NCI-H1092 (cell line): ENCODE measurements around the gene AGRN.
"Not testable (repeated sequence)": the region's sequence is repeated elsewhere in the genome, so short reads cannot be mapped to it uniquely, and the experiment has no call there.

Experiments used
- DNase-seq: peaks from one replicate; lab custom pipeline; 2025; lab: John Stamatoyannopoulos, UW

The AGRN gene

DNA sequence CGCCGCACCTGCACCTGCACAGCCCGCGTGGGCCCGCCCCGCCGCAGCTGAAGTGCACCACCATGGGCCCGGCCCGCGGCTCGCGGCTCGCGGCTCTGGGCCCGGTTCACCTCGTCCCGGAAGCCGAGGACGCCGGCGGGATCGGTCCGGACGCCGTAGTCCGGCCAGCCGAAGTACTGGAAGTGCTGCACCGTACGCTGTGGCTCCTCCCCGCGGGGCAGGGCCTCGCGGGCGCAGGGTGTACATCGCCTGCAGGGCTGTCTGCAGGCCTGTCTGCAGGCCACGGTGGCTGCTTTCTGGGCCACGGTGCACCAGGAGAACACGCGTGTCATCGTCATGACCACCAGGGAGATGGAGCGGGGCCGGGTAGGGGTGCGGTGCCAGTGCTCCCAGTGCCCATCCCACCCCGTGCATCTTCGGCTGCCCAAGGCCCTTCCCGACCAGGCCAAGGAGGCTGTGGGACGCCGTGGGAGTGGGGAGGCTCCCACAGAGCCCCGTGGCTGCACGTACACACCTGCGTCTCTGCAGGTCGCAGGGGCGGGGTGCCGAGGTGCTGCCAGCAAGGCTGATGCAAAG lies 47.5 kb downstream of the AGRN start:
- DNase-seq = no peak

DNA sequence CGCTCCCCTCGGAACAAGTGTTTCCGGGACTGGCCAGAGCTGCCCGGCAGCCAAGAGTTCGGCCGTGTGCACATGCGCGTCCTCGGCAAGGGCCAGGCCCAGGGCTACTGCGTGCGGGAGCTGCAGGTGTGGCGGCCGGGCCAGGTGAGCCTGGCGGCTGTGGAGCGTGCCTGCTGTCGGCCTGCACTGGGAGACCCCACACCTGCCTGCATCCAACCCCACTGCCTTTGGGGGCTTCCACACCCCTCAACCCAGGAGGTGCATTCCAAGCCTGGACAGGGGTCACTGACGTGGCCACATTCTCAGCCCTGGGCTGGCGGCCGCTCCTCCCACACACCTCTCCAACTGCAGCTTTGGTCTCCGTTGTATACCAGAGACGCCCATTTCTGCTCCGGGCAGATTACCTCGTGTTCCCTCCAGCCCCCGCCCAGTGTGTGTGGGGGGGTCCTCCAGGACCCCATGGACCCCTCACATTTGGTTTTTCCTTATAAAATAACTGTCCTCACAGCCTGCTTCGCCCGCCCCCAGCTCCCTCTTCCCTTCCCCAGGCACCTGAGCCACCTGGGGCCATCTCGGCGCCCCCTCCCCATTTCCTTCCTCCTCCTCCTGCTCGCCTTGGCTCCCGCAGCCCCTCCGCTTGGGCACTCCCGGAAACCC lies 48.1 kb downstream of the AGRN start:
- no peak for DNase-seq

DNA sequence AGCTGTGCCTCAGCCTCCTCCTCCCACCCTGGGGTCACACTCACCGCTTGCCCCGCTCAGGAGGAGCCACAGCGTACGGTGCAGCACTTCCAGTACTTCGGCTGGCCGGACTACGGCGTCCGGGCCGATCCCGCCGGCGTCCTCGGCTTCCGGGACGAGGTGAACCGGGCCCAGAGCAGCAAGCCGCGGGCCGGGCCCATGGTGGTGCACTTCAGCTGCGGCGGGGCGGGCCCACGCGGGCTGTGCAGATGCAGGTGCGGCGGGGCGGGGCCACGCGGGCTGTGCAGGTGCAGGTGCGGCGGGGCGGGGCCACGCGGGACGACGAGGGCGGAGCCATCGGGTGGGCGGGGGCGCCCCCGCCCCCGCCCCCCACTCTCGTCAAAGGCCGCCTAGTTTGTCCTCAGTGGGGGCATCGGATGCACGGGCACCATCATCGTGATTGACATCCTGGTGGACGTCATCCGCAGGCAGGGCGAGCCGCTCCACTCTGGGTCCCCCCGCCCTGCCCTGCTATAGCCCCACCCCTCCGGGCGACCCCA lies 48.7 kb downstream of the AGRN start:
- no peak for DNase-seq

DNA sequence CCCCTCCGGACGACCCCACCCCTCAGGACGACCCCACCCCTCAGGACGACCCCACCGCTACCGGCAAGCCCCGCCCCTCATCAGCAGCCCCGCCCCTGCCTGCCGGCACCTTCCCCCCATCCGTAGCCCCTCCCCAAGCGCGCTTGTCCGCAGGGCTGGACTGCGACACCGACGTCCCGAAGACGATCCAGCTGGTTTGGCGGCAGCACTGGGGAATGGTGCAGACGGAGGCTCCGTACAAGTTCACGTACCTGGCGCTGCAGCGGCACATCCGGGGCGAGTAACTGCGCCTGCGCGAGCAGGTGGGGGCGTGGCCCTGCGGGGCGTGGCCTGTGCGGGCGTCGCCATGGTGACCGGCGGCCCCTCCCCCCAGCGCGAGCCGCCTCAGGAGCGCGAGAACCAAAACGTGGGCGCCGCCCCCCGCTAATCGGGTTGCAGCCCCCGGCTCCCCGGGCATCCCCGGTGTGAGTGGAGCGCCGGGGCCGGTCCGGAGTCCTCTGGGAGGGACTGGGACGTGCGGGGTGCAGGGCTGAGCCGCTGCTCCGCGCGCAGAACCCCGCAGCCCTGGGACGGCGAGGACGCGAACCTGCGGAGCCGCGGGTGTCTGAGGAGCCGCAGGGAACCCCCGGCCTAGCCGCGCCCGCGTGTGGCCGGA lies 49.3 kb downstream of the AGRN start:
- DNase-seq = no peak

DNA sequence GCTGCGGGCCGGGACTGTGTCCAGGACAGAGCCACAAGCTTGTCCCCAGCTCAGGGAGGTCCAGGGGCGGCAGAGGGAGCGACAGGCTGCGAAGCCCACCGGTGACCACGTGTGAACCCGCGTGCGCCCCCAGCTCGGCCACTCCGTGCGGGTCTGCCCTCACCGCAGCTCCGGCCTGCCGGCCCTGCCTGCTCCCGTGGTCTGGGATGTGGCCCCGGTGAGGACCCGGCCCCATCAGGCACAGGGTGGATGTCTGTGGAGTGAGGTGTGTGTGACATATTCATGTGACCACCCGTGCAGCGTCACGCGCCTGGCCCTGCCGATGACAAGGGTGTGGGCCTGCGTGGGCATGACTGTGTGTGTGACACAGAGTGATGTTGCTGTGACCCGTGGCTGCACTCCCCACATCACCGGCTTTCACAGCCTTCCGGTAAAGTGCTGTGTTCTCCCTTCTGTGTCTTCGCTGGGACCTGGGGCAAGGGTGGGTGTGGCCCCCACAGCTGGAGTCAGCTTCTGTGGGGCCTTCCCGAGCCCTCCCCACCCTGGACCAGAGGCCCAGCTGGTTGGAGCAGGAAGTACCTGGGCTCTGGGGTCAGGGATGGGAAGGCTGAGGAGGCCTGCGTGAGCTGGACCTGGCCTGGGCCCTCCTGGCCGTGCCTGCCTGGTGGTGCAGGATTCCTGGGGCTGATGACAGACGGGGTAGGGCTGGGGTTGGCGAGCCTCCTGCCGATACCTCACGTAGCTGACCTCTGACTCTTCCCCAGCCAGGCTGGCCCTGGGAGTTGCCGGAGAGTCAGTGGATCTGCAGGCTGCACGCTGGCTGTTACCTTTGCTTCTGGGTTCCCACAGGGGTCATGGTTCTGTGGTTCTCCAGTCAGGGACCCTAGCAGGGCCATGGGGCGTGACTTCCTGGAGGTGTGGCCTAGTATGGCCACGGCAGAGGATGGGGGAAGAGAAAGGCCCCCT lies 50.1 kb downstream of the AGRN start:
- no peak for DNase-seq

DNA sequence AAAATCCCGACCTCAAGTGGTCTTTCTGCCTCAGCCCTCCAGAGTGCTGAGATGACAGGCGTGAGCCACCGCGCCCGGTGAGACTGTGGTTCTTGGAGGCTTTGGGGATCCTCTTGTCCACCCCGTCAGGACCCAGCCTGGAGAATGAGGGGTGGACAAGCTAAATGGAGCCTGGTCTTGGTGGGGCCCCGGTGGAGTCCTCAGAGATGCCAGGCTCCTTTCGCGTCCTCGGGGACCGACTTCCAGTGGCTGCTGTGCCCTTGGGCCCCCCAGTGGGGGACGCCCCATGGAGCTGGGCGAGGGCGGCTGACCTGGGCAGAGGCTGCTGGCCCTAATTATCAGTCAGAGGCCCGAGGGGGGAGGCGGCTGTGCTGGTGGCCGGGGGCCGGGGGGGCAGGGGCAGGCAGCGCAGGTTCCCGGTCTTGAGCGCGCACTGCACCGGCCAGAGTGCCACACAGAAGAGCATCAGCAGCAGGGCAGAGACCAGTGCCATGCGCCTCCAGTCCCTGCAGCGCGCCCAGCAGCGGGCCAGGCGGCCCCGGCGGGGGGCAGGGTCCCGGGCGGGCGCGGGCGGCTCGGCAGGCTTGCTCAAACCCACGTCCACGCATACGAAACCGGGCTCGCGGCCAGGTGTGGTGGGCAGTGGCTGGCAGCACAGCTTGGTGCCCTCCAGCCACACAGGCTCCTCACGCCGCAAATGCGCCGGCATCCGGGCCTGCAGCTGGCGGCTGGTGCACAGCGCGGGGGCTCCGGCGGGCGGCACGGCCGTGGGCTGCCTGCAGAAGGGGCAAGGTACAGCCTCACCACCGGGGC lies 51.8 kb downstream of the AGRN start:
- DNase-seq = no peak

DNA sequence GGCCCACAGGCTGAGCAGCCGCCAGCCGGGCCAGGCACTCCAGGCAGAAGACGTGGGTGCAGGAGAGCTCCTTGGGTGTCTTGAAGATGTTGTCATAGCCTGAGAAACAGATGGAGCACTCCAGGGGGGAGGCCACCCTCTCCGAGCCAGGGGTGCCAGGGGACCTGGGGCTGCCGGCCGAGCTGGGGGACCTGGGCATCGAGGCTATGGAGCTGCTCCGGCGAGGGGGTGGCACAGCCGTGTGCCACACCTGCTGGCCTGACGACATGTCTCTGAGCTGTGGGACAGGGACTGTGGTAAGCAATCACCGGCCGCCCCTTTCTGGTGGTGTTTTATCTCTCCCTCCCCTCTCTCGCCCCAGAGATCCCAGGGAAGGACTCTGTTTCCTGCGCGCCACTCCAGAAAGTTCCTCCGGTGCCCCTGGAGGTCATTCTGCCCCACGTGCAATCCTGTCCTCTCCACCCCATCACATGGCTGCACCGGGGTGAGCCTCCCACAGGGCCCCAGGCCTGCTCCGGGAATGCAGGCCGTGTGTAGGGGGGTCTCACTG lies 52.5 kb downstream of the AGRN start:
- no peak for DNase-seq

DNA sequence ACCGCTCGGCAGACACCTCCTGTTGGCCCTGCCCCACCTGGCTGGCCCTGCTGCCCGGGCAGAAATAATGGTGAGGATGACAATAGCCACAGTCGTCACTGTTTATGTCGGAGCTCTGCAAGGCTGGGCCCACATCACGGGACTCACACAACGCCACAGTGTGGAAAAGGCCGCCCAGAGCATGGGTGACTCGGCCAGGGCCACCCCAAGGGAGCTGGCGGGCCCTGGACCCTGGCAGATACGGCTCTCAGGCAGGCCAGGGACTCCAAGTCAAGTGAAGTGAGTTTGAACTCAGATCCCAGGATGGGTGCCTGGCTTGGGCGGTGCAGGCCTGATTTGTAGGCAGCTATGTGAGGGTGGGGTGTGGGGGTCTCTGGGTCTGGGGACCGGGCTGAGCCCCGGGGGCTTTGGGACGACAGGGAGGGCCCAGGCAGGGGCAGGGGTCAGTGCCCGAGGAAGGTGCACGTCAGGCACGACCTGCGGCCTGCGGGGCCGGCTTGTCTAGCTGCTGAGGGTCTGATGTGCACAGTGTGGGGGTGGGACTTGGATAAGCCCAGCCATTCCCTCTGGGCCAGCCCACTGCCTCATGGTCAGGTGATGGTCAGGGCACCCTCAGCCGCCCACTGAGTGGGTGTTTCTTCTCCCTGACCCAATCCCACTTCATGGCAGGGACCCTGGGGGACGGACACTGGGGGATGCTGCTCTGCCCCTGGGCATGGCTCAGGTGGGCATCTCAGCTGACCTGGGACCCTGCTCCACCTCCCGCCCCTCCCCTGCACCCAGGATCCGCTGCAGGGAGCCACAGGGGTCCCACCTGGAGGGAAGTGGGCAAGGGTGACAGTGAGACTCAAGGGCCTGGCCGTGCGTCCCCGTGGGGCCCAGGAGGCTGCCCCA lies 53.2 kb downstream of the AGRN start:
- DNase-seq = no peak

DNA sequence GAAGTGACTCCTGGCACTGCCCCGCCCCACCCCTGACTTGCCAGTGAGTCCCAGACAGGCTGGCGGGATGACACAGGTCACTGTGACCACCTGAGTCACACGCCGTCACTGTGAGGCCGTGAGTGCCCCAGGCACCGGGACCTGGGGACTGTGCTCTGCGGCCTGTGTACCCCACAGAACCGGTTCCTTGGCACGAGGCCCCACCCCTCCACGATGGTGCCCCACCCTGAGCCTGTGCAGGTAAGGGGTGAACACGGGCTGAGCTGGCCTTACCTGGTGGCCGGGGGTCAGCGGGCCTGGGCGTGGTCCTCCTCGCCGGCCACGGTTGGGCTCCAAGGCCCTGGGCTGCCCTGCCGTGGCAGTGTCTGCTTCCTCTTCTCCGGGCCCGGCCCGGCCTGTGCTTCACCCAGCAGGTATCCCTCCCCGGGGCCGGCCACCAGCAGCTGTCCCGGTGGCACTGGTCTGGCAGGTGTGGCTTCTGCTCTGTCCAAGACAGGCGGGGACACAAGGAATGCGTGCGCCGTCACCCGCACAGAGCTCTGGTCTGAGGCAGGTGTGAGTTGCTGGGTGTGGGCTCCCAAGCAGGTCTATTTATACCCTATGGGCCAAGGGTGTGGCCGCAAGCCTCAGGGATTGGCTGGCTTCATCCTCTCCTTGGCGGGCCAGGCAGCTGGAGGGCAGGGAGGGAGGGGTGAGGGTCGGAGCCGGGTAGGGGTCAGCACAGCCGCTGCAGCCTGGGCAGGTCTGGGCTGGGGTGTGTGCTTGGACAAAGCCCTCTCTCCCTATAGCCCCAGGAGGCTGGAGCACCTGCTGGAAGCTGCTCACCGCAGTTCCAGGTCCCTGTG lies 54.0 kb downstream of the AGRN start, which contains the start of gene RNF223:
TSS of gene RNF223 (minus strand) at position 564 of the 845 bp plus-strand sequence. CDS start 1,740 bp downstream, outside the sequence.
- no peak for DNase-seq

DNA sequence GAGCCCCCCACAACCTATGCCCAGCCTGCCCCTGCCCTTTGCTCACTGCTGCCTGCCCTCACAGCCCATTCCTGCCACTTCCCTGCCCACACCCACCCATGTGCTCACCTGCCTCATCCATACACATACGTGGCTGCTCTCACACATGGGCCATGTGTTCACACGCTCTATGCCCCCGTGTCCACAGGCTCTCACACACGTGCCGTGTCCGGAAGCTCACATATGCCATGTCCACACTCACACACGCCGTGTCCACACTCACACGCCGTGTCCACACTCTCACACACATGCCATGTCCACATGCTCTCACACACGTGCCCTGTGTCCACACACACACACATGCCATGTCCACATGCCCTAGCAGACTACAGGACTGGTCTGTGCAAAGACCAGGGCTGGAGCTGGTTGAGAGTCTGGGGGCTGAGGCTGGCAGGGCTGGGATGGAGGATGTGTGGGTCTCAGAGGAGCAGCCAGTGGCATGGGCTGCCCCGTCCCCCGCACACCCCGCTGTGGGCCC lies 54.8 kb downstream of the AGRN start:
- no peak for DNase-seq

DNA sequence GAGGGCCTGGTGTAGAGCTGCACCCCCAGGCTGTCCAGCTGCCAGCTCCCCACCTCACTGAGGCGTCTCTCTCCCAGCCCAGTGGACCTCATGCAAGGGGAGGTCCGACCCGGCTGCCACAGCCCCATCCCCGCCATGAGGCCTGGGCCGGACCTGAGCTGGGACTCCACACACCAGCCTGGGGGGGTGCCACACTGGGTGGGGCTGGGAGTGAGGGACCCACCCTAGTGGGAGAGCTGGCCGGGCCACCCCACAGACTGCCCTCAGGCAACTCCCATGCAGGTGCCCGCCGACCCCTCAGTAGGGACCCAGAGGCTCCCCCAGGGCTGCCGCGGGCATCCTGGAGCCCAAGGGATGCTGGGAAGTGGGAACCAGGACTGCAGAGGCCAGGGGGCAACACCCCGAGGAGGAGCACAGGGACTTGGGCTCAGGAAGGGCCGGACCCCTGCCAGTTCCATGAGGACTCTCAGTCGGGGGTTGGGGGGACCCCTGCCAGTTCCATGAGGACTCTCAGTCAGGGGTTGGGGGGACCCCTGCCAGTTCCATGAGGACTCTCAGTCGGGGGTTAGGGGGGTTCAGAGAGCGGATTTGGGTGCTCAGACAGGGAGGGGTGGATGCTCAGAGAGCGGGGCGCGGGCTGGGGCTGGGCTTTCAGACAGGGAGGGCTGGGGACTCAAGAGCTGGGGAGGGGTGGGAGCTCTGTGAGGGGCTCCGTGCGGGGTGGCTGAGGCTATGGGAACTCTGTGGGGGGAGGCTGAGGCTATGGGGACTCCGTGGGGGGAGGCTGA lies 55.4 kb downstream of the AGRN start:
- no peak for DNase-seq

DNA sequence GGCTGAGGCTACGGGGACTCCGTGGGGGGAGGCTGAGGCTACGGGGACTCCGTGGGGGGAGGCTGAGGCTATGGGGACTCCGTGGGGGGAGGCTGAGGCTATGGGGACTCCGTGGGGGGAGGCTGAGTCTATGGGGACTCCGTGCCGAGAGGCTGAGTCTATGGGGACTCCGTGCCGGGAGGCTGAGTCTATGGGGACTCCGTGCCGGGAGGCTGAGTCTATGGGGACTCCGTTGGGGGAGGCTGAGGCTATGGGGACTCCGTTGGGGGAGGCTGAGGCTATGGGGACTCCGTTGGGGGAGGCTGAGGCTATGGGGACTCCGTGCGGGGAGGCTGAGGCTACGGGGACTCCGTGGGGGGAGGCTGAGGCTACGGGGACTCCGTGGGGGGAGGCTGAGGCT lies 57.5 kb downstream of the AGRN start:
- DNase-seq = not testable (repeated sequence)

DNA sequence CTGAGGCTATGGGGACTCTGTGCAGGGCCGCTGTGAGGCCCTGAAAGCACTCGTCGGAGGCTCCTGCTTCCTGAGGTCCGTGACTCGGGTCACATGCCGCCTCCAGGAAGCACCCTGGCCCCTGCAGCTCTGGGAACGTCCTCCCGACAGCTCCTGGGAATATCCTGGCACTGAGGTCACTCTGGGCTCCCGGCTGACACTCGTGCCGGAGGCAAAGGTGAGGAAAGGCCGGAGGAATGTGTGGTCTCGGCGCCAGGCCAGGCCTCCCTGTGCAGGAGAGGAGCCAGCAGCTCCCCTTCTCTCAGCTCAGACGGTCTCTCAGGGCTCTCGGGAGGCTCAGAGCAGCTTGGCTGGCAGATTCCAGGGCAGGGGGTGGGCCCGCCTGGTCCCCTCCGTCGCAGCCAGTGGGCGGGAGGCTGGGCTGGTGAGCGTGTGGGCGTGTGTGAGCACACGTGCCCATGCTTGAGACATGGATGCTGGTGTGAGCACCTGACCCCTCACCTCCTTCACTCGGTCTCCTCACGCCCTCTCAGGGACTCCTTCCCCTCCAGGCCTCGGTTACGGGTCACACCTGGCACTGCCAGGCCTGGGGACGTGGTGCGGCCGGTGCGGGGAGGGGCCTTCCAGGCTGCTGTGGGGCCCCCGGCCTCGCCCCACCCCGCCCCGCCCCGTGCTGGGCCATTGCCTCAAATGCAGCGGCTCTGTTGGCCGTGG lies 59.6 kb downstream of the AGRN start:
- no peak for DNase-seq

DNA sequence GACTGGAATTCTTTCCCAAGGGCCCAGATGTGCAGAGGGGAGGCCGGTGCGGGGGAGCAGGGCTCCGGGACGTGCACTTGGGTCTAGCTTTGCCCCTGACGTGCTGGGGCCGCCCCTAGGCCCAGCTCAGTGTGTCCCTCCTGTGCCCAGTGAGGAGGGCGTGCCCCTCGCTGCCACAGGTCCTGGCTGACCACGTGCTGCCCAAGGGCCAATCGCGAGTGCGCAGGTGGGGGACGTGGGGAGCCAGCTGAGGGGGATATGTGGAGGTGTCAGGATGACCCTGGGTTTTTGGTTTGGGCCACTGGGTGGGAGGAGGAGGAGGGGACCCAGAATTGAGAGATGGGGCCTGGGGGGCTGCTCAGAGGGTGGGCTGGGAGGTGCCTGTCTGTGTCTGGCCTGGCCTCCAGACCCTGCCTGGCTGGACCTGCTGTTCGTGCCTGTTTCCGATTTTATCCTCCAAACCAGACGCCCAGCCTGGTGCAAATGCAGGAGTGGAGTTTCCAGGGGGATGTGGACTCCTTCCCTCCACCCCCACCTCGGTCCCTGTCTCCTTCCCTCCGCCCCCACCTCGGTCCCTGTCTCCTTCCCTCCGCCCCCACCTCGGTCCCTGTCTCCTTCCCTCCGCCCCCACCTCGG lies 60.3 kb downstream of the AGRN start:
- DNase-seq = no peak

DNA sequence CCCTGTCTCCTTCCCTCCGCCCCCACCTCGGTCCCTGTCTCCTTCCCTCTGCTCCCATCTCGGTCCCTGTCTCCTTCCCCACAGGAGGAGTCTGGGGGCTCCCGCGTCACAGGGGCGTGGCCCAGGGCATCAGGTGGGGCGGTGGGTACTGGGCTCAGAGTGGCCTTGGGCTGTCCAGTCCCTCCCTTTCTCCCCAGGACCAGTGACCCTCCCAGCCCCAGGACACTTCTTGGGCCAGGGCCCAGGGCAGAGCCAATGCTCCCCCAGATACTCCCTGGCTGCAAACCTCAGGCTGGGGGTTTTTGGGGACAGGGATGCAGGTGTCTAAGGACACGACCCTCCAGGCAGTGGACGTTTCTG lies 61.0 kb downstream of the AGRN start:
- no peak for DNase-seq

DNA sequence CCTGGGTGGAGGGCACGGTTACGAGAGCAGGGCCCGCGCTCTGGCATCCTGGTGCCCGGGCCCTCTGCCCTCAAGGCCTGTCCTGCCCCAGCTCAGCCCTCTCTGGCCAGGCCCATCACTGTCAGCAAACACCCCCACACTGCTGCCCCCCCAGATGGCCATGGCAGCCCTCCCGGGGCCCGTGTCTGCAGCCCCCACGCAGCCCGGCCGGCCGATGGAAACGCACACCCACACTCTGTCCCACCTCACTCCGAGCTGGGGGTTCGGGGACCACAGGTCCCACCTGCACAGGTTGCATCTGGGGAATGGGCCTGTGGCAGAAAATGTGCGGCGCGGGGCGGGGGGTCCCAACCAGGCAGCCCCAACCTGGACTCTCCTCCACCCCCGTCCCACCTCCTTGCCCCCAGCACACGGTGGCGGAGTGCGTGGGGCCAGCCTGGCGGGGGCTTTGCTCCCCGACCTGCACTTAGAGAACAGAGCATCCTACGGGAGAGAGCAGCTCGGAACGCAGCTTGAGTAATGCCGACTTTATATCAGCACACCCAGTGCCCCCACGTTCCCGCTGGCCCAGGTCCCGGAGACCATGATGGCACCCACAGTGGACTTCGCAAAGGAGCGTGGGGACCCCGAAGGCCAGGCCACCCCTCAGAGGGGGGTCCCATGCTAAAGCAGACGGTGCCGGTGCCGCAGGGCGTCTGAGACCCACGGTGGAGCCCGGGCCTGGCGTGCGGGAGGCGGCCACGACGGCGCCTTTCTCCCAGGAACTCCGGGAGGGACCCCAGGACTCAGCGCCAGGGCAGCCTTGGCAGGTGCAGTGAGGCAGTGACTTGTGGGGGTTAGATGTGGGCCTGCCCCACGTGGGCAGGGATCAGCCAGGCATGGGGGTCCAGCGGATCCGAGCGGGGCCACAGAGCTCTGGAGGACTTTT lies 61.7 kb downstream of the AGRN start:
- no peak for DNase-seq
